Kidney (tissue), 14 donors: Measurements from ENCODE around the gene DAND5. TPM values are rescaled to one million over a fixed set of nuclear protein-coding genes. Genes with fewer than 3 reads are reported as not detected.

Experiments used
- DNase-seq, 5 donors: peaks; one replicate each; pipeline ENCODE4 v3.0.0-alpha.2; 2013 to 2020
- FAIRE-seq: peaks from 2 replicates; lab custom pipeline; 2012; peaks lifted over from hg19 to GRCh38; lab: Jason Lieb, UNC
- H3K27ac ChIP-seq, 2 donors: one replicate each; pipeline ENCODE4 v1.7.0; 2013; ENCODE audit warnings: low read depth in 2 of 2, low read length in 2 of 2, inconsistent platforms in 1 of 2
- H3K27me3 ChIP-seq: one replicate; pipeline ENCODE4 v1.7.1; 2013; ENCODE audit warnings: low read length, inconsistent platforms; ENCODE audit not compliant: control insufficient read depth, insufficient read depth
- H3K36me3 ChIP-seq, 3 donors: one replicate each; pipeline versions ENCODE4 v1.7.0 to v1.7.1; 2013; ENCODE audit warnings: low read length in 3 of 3, control low read depth in 1 of 3, inconsistent platforms in 1 of 3; ENCODE audit not compliant: insufficient read depth in 3 of 3, control insufficient read depth in 2 of 3
- H3K4me1 ChIP-seq, 3 donors: one replicate each; pipeline versions ENCODE4 v1.7.0 to v1.7.1; 2013; ENCODE audit warnings: low read length in 3 of 3, inconsistent platforms in 1 of 3, low read depth in 1 of 3; ENCODE audit not compliant: control insufficient read depth in 2 of 3, insufficient read depth in 2 of 3
- H3K4me3 ChIP-seq, 3 donors: one replicate each; pipeline versions ENCODE4 v1.7.0 to v1.8.1; 2013; ENCODE audit warnings: low read length in 3 of 3, control low read depth in 1 of 3, inconsistent platforms in 1 of 3
- H3K9ac ChIP-seq, 3 donors: one replicate each; pipeline versions ENCODE4 v1.7.0 to v1.7.1; 2013; ENCODE audit warnings: low read length in 3 of 3, control low read depth in 1 of 3, inconsistent platforms in 1 of 3
- H3K9me3 ChIP-seq, 3 donors: one replicate each; pipeline versions ENCODE4 v1.7.0 to v1.7.1; 2013; ENCODE audit warnings: low read length in 3 of 3, control low read depth in 1 of 3, inconsistent platforms in 1 of 3; ENCODE audit not compliant: control insufficient read depth in 2 of 3, insufficient read depth in 1 of 3
- CTCF ChIP-seq: IDR thresholded peaks from 3 replicates; pipeline ENCODE4 v1.5.1; 2012; ENCODE audit warnings: mild to moderate bottlenecking, moderate library complexity, borderline replicate concordance; ENCODE audit not compliant: insufficient read depth; ENCODE audit errors: extremely low read depth
- intact Hi-C: fragments of 100-400 bp; cut with DNase I; formaldehyde crosslinking; loops from one replicate; pipeline ENCODE4 v1.11.1; 2022
- polyA plus RNA-seq: library from polyadenylated mRNA; stranded (reverse); fragments of 350-450 nt; fragmentation: Illumina TruSeq; extraction: RNeasy Lipid Tissue Mini Kit (QIAGEN cat#74804); gene quantifications from one replicate; pipeline ENCODE4 v1.2.3, GENCODE V29; 2014; ENCODE audit warnings: low read depth, low replicate concordance; ENCODE audit not compliant: insufficient read depth
- total RNA-seq: library from RNA; stranded (reverse); fragmentation: NEBNext Ultra II Directional; extraction: Animal tissue kit (Norgen Biotek cat#: 25700); gene quantifications from one replicate; pipeline ENCODE4 v1.2.1, GENCODE V29; 2021
- donor health status: control.
- donor health status: control.
- donor health status: control.
- donor health status: control.
- donor health status: control.
- donor health status: DM: yes; HTN: yes; CAD: no.
- donor health status: Normal renal cell carcinoma (clear cell type).

DAND5 gene
- total and polyA plus RNA-seq, 2 donors from 2014 or later = not detected

GRCh38 chr19:12970070-12970820 is 869 bp downstream of the DAND5 start:
- Histone ChIP-seq H3K9ac (no peak overlapping the region), H3K9me3 (no peaks in the 10 kb centered on the region), H3K4me3 (no peak overlapping the region), H3K36me3 (no peaks in the 10 kb centered on the region), H3K4me1 (peaks cover 0 to under 1% (median 0%) of the 10 kb centered on the region in 3 donors), H3K27me3 (no peaks in the 10 kb centered on the region), H3K27ac (no peak overlapping the region)
- DNase-seq = no peak
- FAIRE-seq = no peak
- TF ChIP-seq CTCF = no peak
- intact Hi-C loops = loop anchor here (10.0 kb wide), 1 partner anchor 95 kb away; no protein-coding TSS in a partner anchor

- no peak overlapping the region for H3K27ac ChIP-seq
- no peaks in the 10 kb centered on the region for H3K9me3 ChIP-seq
- FAIRE-seq = no peak
- intact Hi-C loops = loop anchor here (10.0 kb wide), 1 partner anchor 92 kb away; no protein-coding TSS in a partner anchor
- no peak overlapping the region for H3K4me3 ChIP-seq
- DNase-seq = no peak
- H3K27me3 ChIP-seq = no peaks in the 10 kb centered on the region
- no peak for TF ChIP-seq CTCF
- no peak overlapping the region for H3K9ac ChIP-seq
- peaks cover 0 to 2% (median 0%) of the 10 kb centered on the region in 3 donors for H3K4me1 ChIP-seq
- no peaks in the 10 kb centered on the region for H3K36me3 ChIP-seq
Observed at GRCh38 chr19:12973236-12973635, 3.9 kb downstream of the DAND5 start.

GRCh38 chr19:12974301-12975220 is 5.2 kb downstream of the DAND5 start:
- Histone ChIP-seq H3K9ac (no peak overlapping the region), H3K36me3 (no peaks in the 10 kb centered on the region), H3K4me3 (no peak overlapping the region), H3K4me1 (peaks cover 0 to 2% (median 0%) of the 10 kb centered on the region in 3 donors), H3K9me3 (no peaks in the 10 kb centered on the region), H3K27ac (no peak overlapping the region), H3K27me3 (no peaks in the 10 kb centered on the region)
- TF ChIP-seq CTCF = no peak
- intact Hi-C loops = loop anchor here (5.0 to 10.0 kb wide), 2 partner anchors 90 to 123 kb away; no protein-coding TSS in a partner anchor
- no peak for FAIRE-seq
- no peak for DNase-seq
